Mucosa of gallbladder (tissue), 1 donor: ENCODE data around the gene DES. TPM values are rescaled to one million over a fixed set of nuclear protein-coding genes. Genes with fewer than 3 reads are reported as not detected.

Source experiments
- DNase-seq: peaks from one replicate; pipeline ENCODE4 v3.0.0-alpha.2; 2020; ENCODE audit warnings: low spot score
- total RNA-seq: library from RNA; stranded (reverse); gene quantifications from one replicate; pipeline ENCODE4 v1.2.1, GENCODE V29; 2021
- donor health status: DM: no; HTN: no; CAD: no.

Gene DES
- total RNA-seq, 1 donor from 2014 or later, result 3,602 TPM

DNA sequence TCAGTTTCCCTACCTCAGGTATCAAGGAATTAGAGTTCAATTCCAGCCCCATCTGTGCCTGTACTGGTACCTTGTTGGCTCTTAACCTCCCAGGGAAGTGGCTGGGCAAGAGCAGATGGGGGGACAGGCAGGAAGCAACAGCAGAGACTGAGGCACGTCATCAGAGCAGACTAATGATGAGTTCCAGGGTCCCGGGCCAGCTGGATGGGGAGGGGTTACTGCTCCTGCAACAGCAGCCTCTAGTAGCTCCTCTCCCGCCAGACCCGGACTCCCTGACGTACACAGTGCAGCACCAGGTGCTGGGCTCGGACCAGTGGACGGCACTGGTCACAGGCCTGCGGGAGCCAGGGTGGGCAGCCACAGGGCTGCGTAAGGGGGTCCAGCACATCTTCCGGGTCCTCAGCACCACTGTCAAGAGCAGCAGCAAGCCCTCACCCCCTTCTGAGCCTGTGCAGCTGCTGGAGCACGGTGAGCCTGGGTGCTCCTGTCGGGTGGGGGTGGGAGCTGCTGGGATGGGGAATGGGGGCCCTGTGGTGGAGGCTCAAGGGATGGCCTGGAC is 54.5 kb downstream of the DES start:
- no peak for DNase-seq

DNA sequence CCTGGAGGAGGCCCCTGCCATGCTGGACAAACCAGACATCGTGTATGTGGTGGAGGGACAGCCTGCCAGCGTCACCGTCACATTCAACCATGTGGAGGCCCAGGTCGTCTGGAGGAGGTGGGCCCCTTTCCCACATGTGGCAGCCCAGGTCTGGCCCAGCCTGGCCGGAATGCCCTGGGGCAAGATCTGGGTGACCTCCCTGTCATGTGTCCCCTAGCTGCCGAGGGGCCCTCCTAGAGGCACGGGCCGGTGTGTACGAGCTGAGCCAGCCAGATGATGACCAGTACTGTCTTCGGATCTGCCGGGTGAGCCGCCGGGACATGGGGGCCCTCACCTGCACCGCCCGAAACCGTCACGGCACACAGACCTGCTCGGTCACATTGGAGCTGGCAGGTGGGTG is 55.3 kb downstream of the DES start:
- DNase-seq, result no peak

GRCh38 chr2:219474285-219475060 is 56.3 kb downstream of the DES start:
- no peak for DNase-seq

DNA sequence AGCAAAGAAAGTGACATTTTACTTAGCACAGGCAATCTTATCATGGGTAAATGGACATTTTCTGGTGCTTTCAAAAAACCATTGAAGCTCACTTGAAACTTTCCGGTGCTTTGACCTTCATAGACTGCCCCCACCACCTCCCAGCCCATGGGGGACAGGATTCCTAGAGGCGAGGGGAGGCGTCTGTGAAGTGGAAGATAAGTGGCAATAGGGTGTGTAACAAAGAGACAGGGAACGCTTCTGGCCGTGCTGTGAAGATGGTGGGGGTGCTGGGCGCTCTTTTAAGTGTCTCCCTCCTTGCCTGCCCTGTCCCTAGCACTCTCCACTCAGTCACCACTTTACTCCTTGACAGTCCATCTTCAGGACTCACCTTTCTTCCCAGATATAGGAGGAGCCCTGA is 57.1 kb downstream of the DES start:
- no peak for DNase-seq

GRCh38 chr2:219475697-219476651 is 57.8 kb downstream of the DES start:
- DNase-seq, result peak; percentile 63

Other genes with a start within 250 kb of the DES start
- gene SLC23A3, start 248.3 kb upstream of the DES start, total RNA-seq, result 4.7 TPM
- gene CNPPD1, start 241.5 kb upstream of the DES start, total RNA-seq, result 81.2 TPM
- gene RETREG2, start 240.1 kb upstream of the DES start, total RNA-seq, result 116 TPM
- gene ZFAND2B, start 211.6 kb upstream of the DES start, total RNA-seq, result 52.6 TPM
- gene ABCB6, start 199.4 kb upstream of the DES start, total RNA-seq, result 65.8 TPM
- gene ATG9A, start 188.7 kb upstream of the DES start, total RNA-seq, result 73.1 TPM
- gene ANKZF1, start 188.6 kb upstream of the DES start, total RNA-seq, result 74.4 TPM
- 22.2 TPM for gene GLB1L, start 172.9 kb upstream of the DES start, total RNA-seq
- 27.5 TPM for gene STK16, start 172.9 kb upstream of the DES start, total RNA-seq
- gene TUBA4B, start 165.1 kb upstream of the DES start, total RNA-seq, result not detected
- gene TUBA4A, start 164.5 kb upstream of the DES start, total RNA-seq, result 40.6 TPM
- 161 TPM for gene DNAJB2, start 139.0 kb upstream of the DES start, total RNA-seq
- gene PTPRN, start 109.0 kb upstream of the DES start, total RNA-seq, result 0.60 TPM
- gene RESP18, start 85.6 kb upstream of the DES start, total RNA-seq, result not detected
- 58.5 TPM for gene DNPEP, start 30.5 kb upstream of the DES start, total RNA-seq
- gene SPEG, start 16.5 kb downstream of the DES start, total RNA-seq, result 80.5 TPM
- gene GMPPA, start 80.5 kb downstream of the DES start, total RNA-seq, result 49.2 TPM
- gene ASIC4, start 96.1 kb downstream of the DES start, total RNA-seq, result not detected
- 103 TPM for gene CHPF, start 125.4 kb downstream of the DES start, total RNA-seq
- gene TMEM198, start 125.7 kb downstream of the DES start, total RNA-seq, result 4.4 TPM
- gene OBSL1, start 153.2 kb downstream of the DES start, total RNA-seq, result 57.8 TPM
- gene INHA, start 153.9 kb downstream of the DES start, total RNA-seq, result 0.37 TPM
- 44.4 TPM for gene STK11IP, start 179.5 kb downstream of the DES start, total RNA-seq
- 7.3 TPM for gene SLC4A3, start 209.3 kb downstream of the DES start, total RNA-seq